Keratinocyte (primary cell): Measurements from ENCODE around the gene RAI1.

Experiments used
- CTCF ChIP-seq, 3 experiments: IDR thresholded peaks in 1 of 3; conservative IDR thresholded peaks in 1 of 3; optimal IDR thresholded peaks in 1 of 3; 2 replicates in 2 of 3; 3 replicates in 1 of 3; pipeline versions ENCODE3 to v1.5.1; 2011; ENCODE audit warnings: low read length in 3 of 3, mild to moderate bottlenecking in 3 of 3, moderate library complexity in 2 of 3, control low read depth in 1 of 3, inconsistent platforms in 1 of 3; ENCODE audit not compliant: insufficient read depth in 2 of 3; ENCODE audit errors: extremely low read depth in 1 of 3
- EZH2 ChIP-seq: IDR thresholded peaks from one replicate; pipeline ENCODE4 v1.6.1; 2012; ENCODE audit warnings: inconsistent platforms, mild to moderate bottlenecking, low read length, moderate library complexity

GRCh38 chr17:17786998-17787397, 105.7 kb downstream of the RAI1 start:
- TF ChIP-seq EZH2 = no peak
- TF ChIP-seq CTCF (optimal IDR thresholded peaks at IDR 0.05 in 1 of 3, IDR thresholded peaks at IDR 0.05 in 1 of 3, conservative IDR thresholded peaks at IDR 0.05 in 1 of 3; ENCODE audit: extremely low read depth in 1 of 3, insufficient read depth in 2 of 3, low read length in 3 of 3) = no peak
